HepG2 (cell line): ENCODE measurements around the gene GRK5. TPM values are rescaled to one million over a fixed set of nuclear protein-coding genes. Genes with fewer than 3 reads are reported as not detected.

Experiments used
- ATAC-seq: fragments of 200-7000 bp; cut with Tn5 transposase; 3 replicates; pipeline ENCODE4 v1.9.1; 2020; ENCODE audit warnings: mild to moderate bottlenecking, moderate library complexity
- BruUV-seq: library from RNA; stranded (reverse); fragments of 400-500 nt; replicated peaks from 2 replicates; lab custom pipeline; 2021; lab: Mats Ljungman, UMichigan
- CTCF ChIA-PET: fragments of 300-600 bp; formaldehyde crosslinking; extraction: SDS; loops from one replicate; lab custom pipeline; 2021; ENCODE audit warnings: low total read pairs, inconsistent platforms, low intra/inter-chr PET ratio; lab: Yijun Ruan, JAX
- POLR2A ChIA-PET: fragments of 350-600 bp; sonication (Branson Sonifier 250); formaldehyde crosslinking; loops from one replicate; lab custom pipeline; 2020; ENCODE audit warnings: antibody characterized with exemption, inconsistent platforms; lab: Yijun Ruan, JAX
- DNase-seq: peaks from one replicate; pipeline ENCODE4 v3.0.0-alpha.2; 2015; ENCODE audit warnings: low spot score
- FAIRE-seq: peaks from 3 replicates; lab custom pipeline; 2011; peaks lifted over from hg19 to GRCh38; lab: Jason Lieb, UNC
- H2AFZ ChIP-seq: one replicate; pipeline ENCODE4 v1.6.1; 2011; ENCODE audit warnings: low read length, inconsistent platforms
- H3K27ac ChIP-seq: fragments of 300-600 bp; 3 replicates; pipeline ENCODE4 v1.8.0; 2011; ENCODE audit warnings: mixed run types, mild to moderate bottlenecking, mixed read lengths, low read length, inconsistent platforms; ENCODE audit not compliant: insufficient read depth; ENCODE audit errors: extremely low read length
- H3K27me3 ChIP-seq, 2 experiments: fragments of 200-600 bp in 1 of 2; 2 replicates in 1 of 2; 3 replicates in 1 of 2; pipeline versions ENCODE4 v1.6.0 to v1.8.0; 2011; ENCODE audit warnings: low read length in 2 of 2, mild to moderate bottlenecking in 2 of 2, moderate library complexity in 2 of 2, inconsistent platforms in 1 of 2; ENCODE audit not compliant: insufficient read depth in 2 of 2, control insufficient read depth in 1 of 2
- H3K36me3 ChIP-seq, 2 experiments: fragments of 200-600 bp in 1 of 2; replicated peaks in 1 of 2; 2 replicates in 1 of 2; 3 replicates in 1 of 2; pipeline versions ENCODE4 v1.5.1 to v1.8.0; 2011; ENCODE audit warnings: low read length in 2 of 2, inconsistent platforms in 1 of 2; ENCODE audit not compliant: insufficient read depth in 2 of 2, control insufficient read depth in 1 of 2
- H3K4me1 ChIP-seq: 2 replicates; pipeline ENCODE4 v1.5.1; 2012; ENCODE audit warnings: low read length, inconsistent platforms; ENCODE audit not compliant: insufficient read depth
- H3K4me2 ChIP-seq: 2 replicates; pipeline ENCODE4 v1.6.0; 2011; ENCODE audit warnings: low read depth, low read length, inconsistent platforms
- H3K4me3 ChIP-seq, 3 experiments: fragments of 200-600 bp in 1 of 3; sonication (generic), shearing (Covaris generic) in 1 of 3; replicated peaks in 1 of 3; 2 replicates each; pipeline ENCODE4 v1.5.1; 2011 to 2016; ENCODE audit warnings: low read length in 3 of 3, inconsistent platforms in 2 of 3, low read depth in 2 of 3, mild to moderate bottlenecking in 2 of 3, control low read depth in 1 of 3, mixed read lengths in 1 of 3; ENCODE audit not compliant: insufficient read depth in 1 of 3
- H3K79me2 ChIP-seq: one replicate; pipeline ENCODE4 v1.6.1; 2011; ENCODE audit warnings: low read length, inconsistent platforms; ENCODE audit not compliant: insufficient read depth
- H3K9ac ChIP-seq: 2 replicates; pipeline ENCODE4 v1.6.0; 2011; ENCODE audit warnings: mild to moderate bottlenecking, low read depth, low read length, inconsistent platforms; ENCODE audit not compliant: insufficient read depth
- H3K9me3 ChIP-seq: 2 replicates; pipeline ENCODE4 v1.5.1; 2012; ENCODE audit warnings: mild to moderate bottlenecking, low read length
- H4K20me1 ChIP-seq: 2 replicates; pipeline ENCODE4 v1.6.0; 2011; ENCODE audit warnings: inconsistent platforms, mild to moderate bottlenecking, low read length, moderate library complexity; ENCODE audit not compliant: insufficient read depth
- CAMTA2 ChIP-seq: sonication (generic); formaldehyde crosslinking; IDR thresholded peaks from 2 replicates; pipeline ENCODE4 v1.4.0; 2020; ENCODE audit warnings: mild to moderate bottlenecking, missing genetic modification reagents, borderline replicate concordance
- ELF1 ChIP-seq: sonication (generic); formaldehyde crosslinking; IDR thresholded peaks from 2 replicates; pipeline ENCODE4 v1.4.0; 2020; ENCODE audit warnings: missing genetic modification reagents
- NCOA2 ChIP-seq: sonication (generic); formaldehyde crosslinking; IDR thresholded peaks from 2 replicates; pipeline ENCODE4 v1.8.0; 2022; ENCODE audit warnings: inconsistent platforms
- RBM39 ChIP-seq: fragments of 200-400 bp; formaldehyde crosslinking; IDR thresholded peaks from one replicate; pipeline ENCODE4 v1.6.1; 2018; ENCODE audit warnings: antibody characterized with exemption, mild to moderate bottlenecking, low read depth, low read length; ENCODE audit not compliant: poor library complexity, severe bottlenecking
- SRF ChIP-seq: IDR thresholded peaks from 2 replicates; pipeline ENCODE4 v1.6.1; 2011; ENCODE audit warnings: mild to moderate bottlenecking, low read depth, low read length, moderate library complexity
- SUZ12 ChIP-seq: fragments of 150-350 bp; IDR thresholded peaks from 2 replicates; pipeline ENCODE4 v1.6.1; 2014; ENCODE audit warnings: low read depth, low read length
- ZMYM3 ChIP-seq: sonication (generic); formaldehyde crosslinking; IDR thresholded peaks from 2 replicates; pipeline ENCODE4 v1.5.1; 2020; ENCODE audit warnings: mild to moderate bottlenecking, missing genetic modification reagents
- ZNF230 ChIP-seq: sonication (generic); formaldehyde crosslinking; IDR thresholded peaks from 2 replicates; pipeline ENCODE4 v1.4.0; 2020; ENCODE audit warnings: mild to moderate bottlenecking, missing genetic modification reagents
- ZNF678 ChIP-seq: sonication (generic); formaldehyde crosslinking; IDR thresholded peaks from 2 replicates; pipeline ENCODE4 v1.4.0; 2020; ENCODE audit warnings: mild to moderate bottlenecking, missing genetic modification reagents
- WGBS: methylation state at CpG from one replicate; pipeline ENCODE4 v1.1.6; 2017; ENCODE audit warnings: low lambda C conversion rate; 5-methylcytosine and 5-hydroxymethylcytosine counted together
- in situ Hi-C: cut with HindIII; loops from 2 replicates; pipeline ENCODE4 v1.10.0; 2017; ENCODE audit warnings: low pct_unique_long_range_greater_than_20kb; ENCODE audit not compliant: extremely low pct_ligation_motif_present
- intact Hi-C: fragments of 100-400 bp; cut with micrococcal nuclease; formaldehyde crosslinking; loops from one replicate; pipeline ENCODE4 v1.10.0; 2022; ENCODE audit not compliant: unreplicated experiment
- polyA plus RNA-seq, 8 experiments: library from polyadenylated mRNA; depleted of rRNA in 3 of 8; stranded (reverse) in 7 of 8; unstranded in 1 of 8; fragments of >200 nt; fragmentation: Illumina TruSeq in 4 of 8; extraction: Trizol in 4 of 8; gene quantifications; 2 replicates each; pipeline versions ENCODE4 v1.2.1 to v1.2.3, GENCODE V29; 2011 to 2016; ENCODE audit warnings: low read depth in 4 of 8, missing spikeins in 1 of 8, mixed read lengths in 1 of 8; ENCODE audit not compliant: insufficient read depth in 1 of 8
- total RNA-seq, 5 experiments: library from RNA; depleted of rRNA; stranded (reverse); fragments of >200 nt; fragmentation: Illumina TruSeq; extraction: Trizol; gene quantifications; 2 replicates each; pipeline ENCODE4 v1.2.3, GENCODE V29; 2016; ENCODE audit warnings: low read depth in 1 of 5
- TF ChIP-seq, protein P1 (sequence below): sonication (generic); formaldehyde crosslinking; IDR thresholded peaks from 2 replicates; pipeline ENCODE4 v1.8.0; 2023; ENCODE audit warnings: mild to moderate bottlenecking, missing genetic modification reagents

GRK5 gene
- total and polyA plus RNA-seq, 2 of the 13 experiments (the other 11 are each of a cell fraction or from before 2014, with no cell fraction given) = 10.4 to 12.6 TPM

DNA sequence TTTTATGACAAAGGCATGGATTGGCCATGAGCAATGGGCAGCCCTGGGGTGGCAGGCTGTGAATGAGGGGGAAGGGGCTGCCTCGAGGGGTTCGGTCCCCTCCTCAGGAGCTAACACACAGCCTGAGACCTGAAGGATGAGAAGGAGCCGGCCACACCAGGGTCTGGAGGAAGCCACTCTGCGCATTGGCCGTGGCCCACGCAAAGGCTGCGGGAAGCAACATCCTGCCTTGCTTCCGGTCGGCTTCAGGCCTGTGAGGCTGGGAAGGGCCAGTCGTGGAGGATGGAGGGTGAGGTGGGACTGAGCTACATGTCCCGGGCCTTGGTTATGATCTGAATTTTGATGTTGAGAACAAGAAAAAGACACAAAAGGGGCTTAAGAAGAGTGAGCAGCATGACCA is 285.8 kb downstream of the GRK5 start:
- ATAC-seq (no peak), DNase-seq (no peak), FAIRE-seq (no peak)
- H3K79me2 ChIP-seq = no peaks in the 10 kb centered on the region
- WGBS = 48% methylated on average over 10 of the region's 11 CpGs
- H3K4me2 ChIP-seq = no peak overlapping the region
- peaks cover 41% of the 10 kb centered on the region for H3K4me1 ChIP-seq
- intact Hi-C loops (no loop called here), in situ Hi-C loops (loop anchor here (5.0 kb wide), 1 partner anchor 46 kb away; no protein-coding TSS in a partner anchor)
- H3K27me3 ChIP-seq = peaks cover 0 to 4% of the 10 kb centered on the region in 2 experiments; a peak in 1 of 5 replicates
- H3K9ac ChIP-seq = no peak overlapping the region
- H4K20me1 ChIP-seq = no peaks in the 10 kb centered on the region
- CTCF ChIA-PET = no interaction called here
- H3K27ac ChIP-seq = no peak overlapping the region
- no peak overlapping the region for H2AFZ ChIP-seq
- BruUV-seq = no TSS peak
- POLR2A ChIA-PET = no interaction called here
- H3K9me3 ChIP-seq = no peaks in the 10 kb centered on the region
- no peak for TF ChIP-seq SRF
- TF ChIP-seq ZMYM3 (CRISPR knock-in tag) = no peak
- no peak for TF ChIP-seq ZNF230
- no peak for TF ChIP-seq SUZ12
- TF ChIP-seq ELF1 (CRISPR knock-in tag) = no peak
- no peak for TF ChIP-seq RBM39
- TF ChIP-seq CAMTA2 (CRISPR knock-in tag) = no peak
- no peak for TF ChIP-seq ZNF678
- TF ChIP-seq NCOA2 (CRISPR knock-in tag) = no peak
- TF ChIP-seq, protein P1, sequence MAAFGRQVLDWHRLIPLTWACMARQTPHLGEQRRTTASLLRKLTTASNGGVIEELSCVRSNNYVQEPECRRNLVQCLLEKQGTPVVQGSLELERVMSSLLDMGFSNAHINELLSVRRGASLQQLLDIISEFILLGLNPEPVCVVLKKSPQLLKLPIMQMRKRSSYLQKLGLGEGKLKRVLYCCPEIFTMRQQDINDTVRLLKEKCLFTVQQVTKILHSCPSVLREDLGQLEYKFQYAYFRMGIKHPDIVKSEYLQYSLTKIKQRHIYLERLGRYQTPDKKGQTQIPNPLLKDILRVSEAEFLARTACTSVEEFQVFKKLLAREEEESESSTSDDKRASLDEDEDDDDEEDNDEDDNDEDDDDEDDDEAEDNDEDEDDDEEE (CRISPR knock-in tag) = no peak
- TF ChIP-seq, all 625 proteins: peak for 0
- no peaks in the 10 kb centered on the region for H3K36me3 ChIP-seq
- no peak overlapping the region for H3K4me3 ChIP-seq
